NCI-H1092 treated with DMSO at 0.1 percent for 48 hours (cell line): ENCODE results near the gene CD164L2.

Source experiments
- DNase-seq: peaks from one replicate; lab custom pipeline; 2025; lab: John Stamatoyannopoulos, UW

Gene CD164L2

DNA sequence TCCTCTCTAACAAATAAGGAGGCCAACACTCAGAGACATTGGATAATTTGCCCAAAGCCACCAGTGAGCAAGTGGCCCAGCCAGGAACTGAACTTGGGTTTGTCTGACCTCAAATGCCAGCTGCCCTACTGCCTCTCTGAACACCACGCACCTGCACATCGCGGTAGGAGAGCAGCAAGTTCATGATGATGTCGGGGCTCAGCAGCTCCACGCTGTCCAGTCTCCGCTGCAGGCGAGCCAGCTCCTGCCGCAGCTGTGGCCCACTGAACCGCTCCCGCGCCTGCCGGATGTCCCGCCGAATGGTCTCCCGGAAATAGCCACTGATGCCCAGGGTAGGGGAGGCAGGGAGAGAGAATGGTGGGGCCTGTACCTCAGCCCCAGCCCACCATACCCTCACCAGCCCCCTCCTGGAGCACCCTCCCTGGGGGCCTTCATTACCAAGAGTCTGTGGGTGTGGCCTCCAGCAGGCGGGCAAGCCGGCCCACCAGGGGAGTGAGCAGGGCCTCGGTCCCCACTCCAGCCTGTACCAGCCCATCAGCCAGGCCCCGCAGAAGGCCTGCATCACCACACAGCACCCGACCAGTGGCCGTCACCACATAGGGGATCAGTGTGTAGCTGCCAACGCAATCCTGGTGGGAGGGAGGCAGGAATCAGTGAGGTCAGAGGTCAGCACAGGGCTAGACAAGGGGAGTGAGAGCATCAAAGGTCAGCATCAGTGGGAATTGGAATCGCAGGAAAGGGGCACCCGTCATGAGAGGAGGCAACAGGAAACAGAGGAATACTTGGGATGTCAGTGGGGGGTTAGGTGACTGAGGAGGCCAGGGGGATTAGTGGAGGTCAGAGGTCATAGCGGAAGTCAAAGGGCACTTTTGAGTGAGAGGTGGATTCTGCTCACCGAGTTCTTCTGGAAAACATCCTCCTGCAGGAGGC, 19.1 kb downstream of the CD164L2 start:
- no peak for DNase-seq

DNA sequence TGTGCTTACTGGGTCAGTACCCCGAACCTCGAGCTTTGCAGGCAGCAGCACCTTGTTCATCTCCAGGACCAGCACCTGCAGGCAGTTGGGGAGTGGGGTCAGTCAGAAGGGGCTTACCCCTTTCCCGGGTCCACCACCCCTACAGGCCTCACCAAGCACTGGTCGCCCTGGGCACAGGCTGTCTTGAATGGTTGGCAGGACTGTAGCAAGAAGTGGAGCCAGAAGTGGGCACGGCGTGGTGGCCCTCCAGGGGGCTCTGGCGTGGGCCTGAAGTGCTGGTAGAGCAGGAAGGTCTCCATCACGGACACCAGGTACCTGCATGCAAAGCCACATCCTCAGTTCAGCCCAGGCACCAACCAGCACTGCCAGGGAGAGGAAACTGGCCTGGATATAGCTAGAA, 21.6 kb downstream of the CD164L2 start:
- no peak for DNase-seq

- no peak for DNase-seq
Measured at GRCh38 chr1:27361044-27361402, 22.1 kb downstream of the CD164L2 start.

DNA sequence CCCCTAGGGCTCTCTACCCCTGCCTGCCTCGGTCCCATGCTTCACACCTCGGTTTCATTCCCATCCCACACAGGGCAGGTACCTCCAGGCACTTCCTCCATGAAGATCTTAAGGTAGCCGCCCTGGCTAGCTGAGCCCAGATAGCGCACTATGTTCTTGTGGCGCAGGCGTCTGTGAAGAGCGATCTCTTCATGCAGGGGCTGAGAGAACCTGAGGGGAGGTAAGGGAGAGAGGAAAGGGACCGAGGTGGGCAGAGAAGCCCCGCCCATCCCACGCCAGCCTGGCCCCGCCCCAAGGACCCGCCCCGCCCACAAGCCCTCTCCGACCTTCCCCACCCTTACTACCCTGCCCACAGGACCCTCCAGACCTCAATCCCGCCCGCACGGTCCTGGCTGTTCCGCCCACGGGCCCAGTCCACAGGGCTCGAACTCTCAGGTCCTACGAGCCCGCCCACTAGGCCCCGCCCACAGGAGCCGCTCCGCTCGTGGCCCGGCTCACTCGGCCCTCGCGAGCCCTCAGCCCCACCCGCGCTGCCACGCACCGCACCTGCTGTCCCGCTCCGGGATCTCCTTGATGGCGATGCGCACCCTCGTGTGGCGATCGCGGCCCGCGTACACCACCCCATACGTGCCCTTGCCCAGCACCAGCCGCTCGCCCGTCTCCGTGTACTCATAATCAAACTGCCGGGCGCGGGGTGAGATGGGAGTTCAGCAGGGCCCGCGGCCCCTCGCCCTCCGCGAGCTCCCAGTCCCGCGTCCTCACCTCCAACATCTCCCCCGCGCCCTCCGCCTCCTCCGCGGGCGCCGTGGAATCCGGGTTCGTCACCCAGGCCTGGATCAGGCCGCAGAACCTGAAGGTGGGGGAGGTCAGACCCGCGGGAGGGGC, 22.7 kb downstream of the CD164L2 start:
- no peak for DNase-seq

- no peak for DNase-seq
Measured at GRCh38 chr1:27359822-27360158, 23.3 kb downstream of the CD164L2 start.

GRCh38 chr1:27358928-27359313, 24.2 kb downstream of the CD164L2 start:
- DNase-seq = no peak

DNA sequence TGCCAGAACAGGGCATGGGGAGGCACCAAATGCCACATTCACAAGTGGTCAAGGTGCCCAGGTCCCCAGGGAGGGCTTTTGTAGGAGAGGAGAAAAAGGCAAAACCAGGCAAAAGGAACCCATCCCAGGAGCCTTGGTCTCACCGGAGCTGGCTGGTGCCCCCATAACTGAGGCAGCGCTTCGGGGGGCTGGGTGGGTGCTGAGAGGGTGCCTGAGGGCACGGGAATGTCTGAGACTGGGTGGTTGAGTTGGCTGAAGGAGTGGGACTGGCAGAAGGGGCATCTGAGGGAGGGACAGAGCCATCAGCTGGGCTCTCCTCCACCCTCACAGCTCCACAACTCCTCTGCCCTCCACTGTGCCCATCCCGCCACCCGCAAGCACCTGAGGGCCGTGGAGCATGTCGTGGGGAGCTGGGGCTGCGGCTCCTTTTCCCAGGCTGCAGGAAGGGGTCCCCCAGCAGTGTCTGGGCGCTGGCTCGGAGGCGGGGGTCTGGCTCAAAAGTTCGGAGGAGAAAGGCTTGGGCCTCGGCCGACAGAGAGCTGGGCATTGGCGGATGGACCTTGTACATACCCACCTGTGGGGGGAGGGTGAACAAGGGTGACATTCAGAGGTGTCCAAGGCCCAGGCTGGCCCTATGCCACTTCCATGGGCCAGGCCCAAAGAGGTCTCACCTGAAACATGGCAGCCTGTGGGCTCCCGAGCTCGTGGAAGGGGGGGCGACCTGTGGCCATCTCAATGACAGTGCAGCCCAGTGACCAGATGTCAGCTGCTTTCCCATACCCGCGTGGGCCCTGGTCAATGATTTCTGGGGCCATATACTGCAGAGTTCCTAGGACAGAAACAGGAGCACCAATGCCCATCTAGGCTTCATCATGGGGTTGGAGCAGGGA, 24.9 kb downstream of the CD164L2 start:
- no peak for DNase-seq

DNA sequence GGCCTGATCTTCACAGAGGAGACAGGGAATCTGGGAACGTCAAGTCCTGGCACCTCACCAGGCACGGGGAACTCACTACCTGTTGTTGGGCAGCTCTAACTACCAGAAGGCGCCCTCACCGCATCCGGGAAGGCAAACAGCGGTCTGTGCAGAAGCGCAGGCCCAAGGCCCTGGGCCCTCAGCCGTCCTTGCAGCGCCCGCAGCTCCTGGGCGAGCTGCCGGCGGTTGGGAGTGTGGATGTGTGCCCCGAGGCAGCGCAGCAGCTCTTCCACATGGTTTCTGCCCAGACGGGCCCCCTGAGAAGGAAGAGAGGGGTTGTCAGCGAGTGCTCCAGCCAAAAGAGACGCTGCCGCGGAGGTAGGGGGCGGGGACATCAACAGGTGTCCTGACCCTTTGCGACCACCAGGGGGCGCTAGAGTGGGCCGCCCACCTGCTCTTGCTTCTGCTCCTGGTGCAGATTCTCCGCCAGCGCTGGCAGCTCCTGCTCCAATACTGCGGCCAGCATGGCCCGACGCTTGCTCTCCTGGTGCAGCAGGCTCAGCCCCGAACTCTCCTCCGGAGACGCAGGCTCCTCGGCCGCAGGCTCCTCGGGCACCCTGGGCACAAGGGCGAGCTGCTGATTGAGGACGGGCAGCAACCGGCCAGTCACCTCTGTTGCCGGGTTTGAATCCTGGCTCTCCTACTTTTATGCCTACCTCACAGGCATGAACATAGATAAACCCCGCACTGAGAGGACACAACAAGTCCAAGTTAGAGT, 25.7 kb downstream of the CD164L2 start:
- peak; percentile 77 for DNase-seq

- DNase-seq = no peak
Measured at GRCh38 chr1:27356619-27357280, 26.4 kb downstream of the CD164L2 start.

GRCh38 chr1:27356277-27356618, 26.9 kb downstream of the CD164L2 start:
- DNase-seq = no peak

DNA sequence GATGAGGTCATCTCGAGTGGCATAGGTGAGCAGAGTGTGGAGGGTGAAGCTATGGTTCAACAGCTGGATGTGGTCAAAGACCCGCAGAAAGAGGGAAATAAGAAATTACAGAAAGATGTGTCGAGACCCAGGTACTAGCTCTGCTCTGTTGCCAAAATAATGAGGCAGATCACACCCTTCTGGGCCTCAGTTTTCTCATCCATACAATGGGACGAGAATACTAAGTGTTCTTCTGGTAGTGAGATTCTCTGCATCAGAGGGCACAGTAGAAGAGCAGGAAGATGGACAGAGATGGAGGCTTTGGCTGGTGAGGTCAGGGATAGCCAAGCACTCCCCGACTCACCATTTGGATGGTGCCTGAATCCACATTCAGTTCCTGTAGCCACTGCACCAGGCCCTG, 27.4 kb downstream of the CD164L2 start:
- no peak for DNase-seq

DNA sequence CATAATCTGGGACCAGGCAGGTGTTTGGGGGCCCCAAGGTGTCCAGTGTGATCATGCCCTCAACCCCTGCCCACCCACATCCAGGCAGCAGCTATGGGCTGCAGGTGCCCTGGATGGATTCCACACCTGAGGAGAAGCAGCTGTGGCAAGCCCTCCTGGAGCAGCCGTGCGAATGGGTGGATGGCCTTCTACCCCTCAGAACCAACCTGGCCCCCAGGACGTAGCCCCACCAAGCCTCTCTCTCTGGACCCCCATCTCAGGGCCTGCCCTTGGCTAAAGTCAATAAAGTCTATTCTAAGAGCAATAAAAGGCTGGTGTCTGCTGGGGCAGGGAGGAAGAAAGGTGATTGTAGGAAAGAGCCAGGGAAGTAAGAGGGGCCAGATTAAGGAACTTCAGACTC, 29.5 kb downstream of the CD164L2 start:
- no peak for DNase-seq

- DNase-seq = no peak
Measured at GRCh38 chr1:27353166-27353565, 30.0 kb downstream of the CD164L2 start.

GRCh38 chr1:27351541-27352107, 31.5 kb downstream of the CD164L2 start:
- no peak for DNase-seq

- no peak for DNase-seq
Measured at GRCh38 chr1:27350663-27351540, 32.2 kb downstream of the CD164L2 start.

DNA sequence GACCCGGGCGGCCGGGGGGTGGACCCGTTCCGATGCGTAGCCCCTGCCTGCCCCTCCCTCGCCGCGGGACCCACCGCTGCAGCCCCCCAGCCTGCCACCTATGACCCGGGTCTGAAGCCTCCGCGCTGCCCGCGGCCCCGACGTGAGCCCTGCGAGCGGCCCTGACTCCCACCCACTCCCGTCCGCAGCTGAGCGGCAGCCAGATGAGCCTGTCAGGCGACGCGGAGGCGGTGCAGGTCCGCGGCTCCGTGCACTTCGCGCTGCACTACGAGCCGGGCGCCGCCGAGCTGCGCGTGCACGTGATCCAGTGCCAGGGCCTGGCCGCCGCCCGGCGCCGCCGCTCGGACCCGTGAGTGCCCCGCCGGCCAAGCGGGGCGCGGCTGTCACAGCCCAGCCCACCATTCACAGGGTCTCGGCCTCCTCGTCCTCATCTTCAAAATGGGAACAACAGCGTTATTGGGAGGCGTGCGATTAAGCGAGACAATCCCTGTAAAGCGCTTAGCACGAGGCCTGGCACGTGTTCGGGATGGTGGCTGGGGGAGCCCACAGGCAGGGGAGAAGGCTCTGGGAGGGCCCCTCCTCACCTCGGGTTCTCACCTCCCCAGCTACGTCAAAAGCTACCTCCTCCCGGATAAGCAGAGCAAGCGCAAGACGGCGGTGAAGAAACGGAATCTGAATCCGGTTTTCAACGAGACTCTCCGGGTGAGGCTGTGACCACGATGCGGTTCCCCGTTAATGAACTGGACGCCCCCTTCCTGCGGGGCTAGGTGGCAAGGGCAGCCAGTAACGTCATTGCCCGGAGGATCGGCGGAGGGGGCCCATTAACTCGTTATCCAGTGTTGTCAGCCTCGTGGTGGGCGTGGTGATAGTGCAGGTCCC, 33.1 kb downstream of the CD164L2 start:
- DNase-seq = peak; percentile 72

- DNase-seq = peak; percentile 66
Measured at GRCh38 chr1:27348861-27349783, 34.0 kb downstream of the CD164L2 start.
